GM19397 (cell line): ENCODE results near the gene RFT1.
A peak's percentile ranks its signal among the peaks of the same experiment; 100 is the strongest.
"Not testable (repeated sequence)": the region's sequence is repeated elsewhere in the genome, so short reads cannot be mapped to it uniquely, and the experiment has no call there.

Experiments used
- ATAC-seq: cut with Tn5 transposase; IDR thresholded peaks from one replicate; pipeline ENCODE4 v1.9.1; 2021; ENCODE audit warnings: mild to moderate bottlenecking, moderate library complexity; ENCODE audit not compliant: unreplicated experiment

The RFT1 gene

GRCh38 chr3:53072653-53073552 is 57.3 kb downstream of the RFT1 start:
- ATAC-seq = peak; percentile 73

GRCh38 chr3:53071882-53072431 is 58.3 kb downstream of the RFT1 start:
- no peak for ATAC-seq

DNA sequence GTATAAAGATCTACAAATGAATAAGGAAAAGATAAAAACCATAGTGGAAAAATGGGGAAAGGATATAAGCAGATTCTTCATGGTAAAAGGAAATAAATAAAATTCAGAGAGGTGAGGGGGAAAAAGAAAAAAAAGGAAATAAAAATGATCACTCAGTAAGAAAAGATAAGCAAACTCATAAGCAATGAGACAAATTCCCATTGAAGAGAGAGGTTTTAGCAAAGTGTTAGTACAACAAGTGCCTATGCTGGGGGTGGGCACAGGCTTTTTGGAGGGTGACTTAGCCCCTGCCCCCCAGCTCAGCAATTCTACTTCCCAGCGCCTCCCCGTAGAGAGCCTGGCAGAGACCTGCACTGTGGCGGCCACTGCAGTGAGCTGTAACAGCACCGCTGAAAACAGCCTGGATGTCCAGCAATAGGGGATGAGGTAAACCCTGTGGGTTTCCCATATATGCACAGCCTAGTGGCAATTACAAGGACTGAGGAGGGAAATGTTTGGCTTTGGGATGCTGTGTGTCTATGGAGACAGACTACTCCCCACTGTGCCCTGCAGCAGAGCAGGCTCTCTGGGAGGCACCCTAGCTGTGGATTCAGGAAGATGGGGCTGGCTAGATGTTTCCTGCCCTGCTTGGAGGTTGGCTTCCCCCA is 60.7 kb downstream of the RFT1 start:
- ATAC-seq = no peak

- no peak for ATAC-seq
These were observed 62.1 kb downstream of the RFT1 start for GRCh38 chr3:53068176-53068575.

GRCh38 chr3:53067567-53067966 is 62.7 kb downstream of the RFT1 start:
- ATAC-seq = no peak

- no peak for ATAC-seq
These were observed 64.3 kb downstream of the RFT1 start for GRCh38 chr3:53065841-53066480.

DNA sequence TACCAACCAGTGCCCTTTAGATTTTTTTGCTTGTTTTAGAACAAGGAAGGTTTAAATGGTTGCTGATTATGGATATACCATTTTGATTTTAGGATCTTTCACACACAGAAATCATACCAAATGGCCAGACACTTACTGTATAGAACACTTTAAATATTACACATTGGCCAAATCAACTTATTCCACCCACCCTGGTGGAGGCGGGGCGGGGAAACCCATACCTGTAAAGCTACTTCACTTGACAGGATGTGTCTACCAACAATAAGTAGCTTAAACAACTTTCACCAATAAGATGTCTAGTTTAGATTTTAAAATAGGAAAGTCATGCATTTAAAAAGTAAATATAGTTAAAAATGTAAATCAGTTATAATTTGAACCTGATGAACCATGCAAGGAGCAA is 67.3 kb downstream of the RFT1 start:
- no peak for ATAC-seq

GRCh38 chr3:53056442-53056841 is 73.8 kb downstream of the RFT1 start:
- no peak for ATAC-seq

DNA sequence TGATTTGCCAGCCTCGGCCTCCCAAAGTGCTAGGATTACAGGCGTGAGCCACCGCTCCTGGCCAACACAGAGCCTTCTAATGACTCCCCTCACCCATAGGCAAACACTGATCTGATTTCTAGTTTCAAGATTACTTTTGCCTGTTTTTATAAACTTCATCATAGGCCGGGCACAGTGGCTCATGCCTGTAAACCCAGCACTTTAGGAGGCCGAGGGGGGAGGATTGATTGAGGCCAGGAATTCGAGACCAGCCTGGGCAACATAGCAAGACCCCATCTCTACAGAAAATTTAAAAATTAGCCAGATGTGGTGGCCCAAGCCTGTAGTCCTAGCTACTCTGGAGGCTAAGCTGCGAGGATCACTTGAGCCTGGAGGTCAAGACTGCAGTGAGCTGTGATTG is 76.0 kb downstream of the RFT1 start:
- not testable (repeated sequence) for ATAC-seq

DNA sequence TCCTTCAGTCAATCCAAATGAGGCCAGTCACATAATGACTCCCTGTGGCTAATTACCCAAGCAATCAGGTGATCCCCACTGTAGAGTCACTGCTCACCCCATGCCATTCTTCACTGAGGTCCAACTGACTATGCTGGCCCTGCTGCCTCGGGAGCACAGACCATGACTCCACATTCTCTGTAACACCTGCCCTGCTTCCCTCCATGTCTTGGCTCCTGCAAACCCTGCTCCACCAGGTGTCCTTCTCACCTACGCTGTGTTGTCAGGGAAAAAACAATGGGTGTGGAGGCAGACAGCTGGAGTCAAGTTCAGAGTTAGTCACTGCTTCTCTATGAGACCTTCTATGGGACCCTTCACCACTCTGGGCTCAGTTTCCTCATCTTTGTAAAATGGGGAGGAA is 78.3 kb downstream of the RFT1 start:
- no peak for ATAC-seq

GRCh38 chr3:53049987-53050386 is 80.2 kb downstream of the RFT1 start:
- ATAC-seq = no peak

DNA sequence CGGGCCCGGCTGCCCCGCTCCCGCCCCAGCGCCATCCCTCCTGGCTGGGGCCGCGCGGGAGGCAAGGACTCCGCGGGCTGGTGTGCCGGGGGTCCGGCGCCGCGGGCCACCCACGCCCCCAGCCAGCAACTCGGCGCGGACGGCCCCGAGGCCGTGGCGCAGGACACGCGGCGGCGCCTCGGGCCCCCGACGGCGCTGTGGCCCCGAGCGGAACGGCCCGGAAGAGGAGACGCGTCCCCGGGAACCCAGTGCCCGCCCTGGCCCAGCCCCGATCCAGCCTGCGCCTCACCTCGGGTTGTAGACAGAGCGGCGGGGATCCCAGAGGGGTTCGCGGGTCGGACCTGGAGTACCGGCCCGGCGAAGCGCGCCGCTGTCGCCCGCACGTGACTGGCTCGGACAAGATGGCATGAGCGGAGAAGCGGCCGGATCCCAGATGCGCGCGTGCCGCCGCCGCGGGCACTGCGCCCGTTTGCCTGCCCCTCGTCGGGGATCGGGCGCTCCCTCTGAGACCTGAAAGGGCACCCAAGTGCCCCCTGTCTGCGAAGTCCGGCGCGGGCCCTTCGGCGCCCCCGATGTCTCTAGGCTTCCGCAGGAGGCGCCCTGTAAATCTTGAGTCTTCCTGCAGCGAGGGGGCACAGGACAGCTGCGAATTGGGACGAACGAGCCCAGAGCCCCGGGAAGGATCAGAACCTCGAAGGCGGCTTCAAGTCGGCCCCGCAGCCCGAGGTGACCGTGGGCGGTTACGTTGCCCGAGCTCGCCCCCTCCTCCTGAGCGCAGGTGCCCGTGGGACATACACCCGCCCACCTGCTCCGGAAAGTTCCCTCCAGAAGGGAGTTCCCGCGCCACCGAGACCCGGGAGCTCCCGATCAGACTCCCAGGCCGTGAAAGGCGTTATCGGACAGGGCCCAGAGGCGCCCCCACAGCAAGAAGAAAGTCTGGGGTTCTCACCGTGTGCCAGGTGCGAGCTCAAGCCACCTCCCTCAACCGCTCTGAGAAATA is 83.8 kb downstream of the RFT1 start:
- peak; percentile 30 for ATAC-seq

- peak; percentile 49 for ATAC-seq
These were observed 84.6 kb downstream of the RFT1 start, which contains the start of gene SFMBT1 for GRCh38 chr3:53045518-53046170. SFMBT1 (minus strand) TSS chr3:53046073; CDS start chr3:52969128, 76,945 bp downstream.

GRCh38 chr3:53044711-53045517 is 85.3 kb downstream of the RFT1 start:
- ATAC-seq = peak; percentile 43

DNA sequence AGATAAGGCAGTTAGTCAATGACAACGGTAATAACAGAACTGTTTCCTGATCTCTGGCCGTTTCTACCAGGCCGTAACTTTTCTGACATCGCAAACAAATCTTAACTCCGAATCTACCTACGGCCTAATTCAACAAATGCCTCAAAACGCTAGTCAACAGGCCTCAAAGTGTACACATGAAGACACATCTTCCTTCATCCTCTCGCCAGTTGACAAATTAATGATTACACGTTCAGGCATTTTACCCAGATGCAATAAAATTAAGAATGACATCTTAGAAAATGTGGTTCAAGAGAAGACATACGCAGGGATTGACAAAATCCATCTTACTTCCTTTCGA is 85.9 kb downstream of the RFT1 start:
- ATAC-seq = no peak

- ATAC-seq = no peak
These were observed 86.5 kb downstream of the RFT1 start for GRCh38 chr3:53043738-53044137.

DNA sequence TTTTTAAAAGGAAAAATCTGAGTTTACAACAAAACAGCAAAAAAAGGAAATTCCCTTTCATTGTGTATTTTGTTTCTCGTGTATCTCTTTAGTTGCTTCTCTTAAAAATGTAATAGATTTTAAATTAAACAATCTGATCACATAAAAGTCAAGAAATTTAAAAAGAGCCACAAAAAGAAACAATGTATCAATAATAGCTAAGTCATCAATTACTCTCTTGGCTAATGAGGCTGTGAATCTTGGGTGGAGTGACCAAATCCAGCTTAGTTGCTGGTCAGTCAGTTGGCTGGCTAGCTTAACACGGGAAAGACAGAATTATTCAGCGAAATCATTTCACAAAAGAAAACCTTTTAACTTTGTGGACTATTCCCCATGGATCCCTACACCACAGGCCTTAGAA is 87.6 kb downstream of the RFT1 start:
- no peak for ATAC-seq

GRCh38 chr3:53040351-53040820 is 89.8 kb downstream of the RFT1 start:
- ATAC-seq = no peak

- ATAC-seq = no peak
These were observed 90.9 kb downstream of the RFT1 start for GRCh38 chr3:53039376-53039752.
